Muscle of leg (tissue), 11 donors: ENCODE data around the gene KIF25. TPM values are rescaled to one million over a fixed set of nuclear protein-coding genes. Genes with fewer than 3 reads are reported as not detected.
A peak's percentile ranks its signal among the peaks of the same experiment; 100 is the strongest.

Source experiments
- DNase-seq: peaks from one replicate; pipeline ENCODE4 v3.0.0; 2013
- H3K27ac ChIP-seq: one replicate; pipeline ENCODE4 v1.5.1; 2013; ENCODE audit warnings: mild to moderate bottlenecking, low read length, control low read depth
- H3K27me3 ChIP-seq: one replicate; pipeline ENCODE4 v1.6.1; 2013; ENCODE audit warnings: low read length; ENCODE audit not compliant: control insufficient read depth, insufficient read depth
- H3K36me3 ChIP-seq: one replicate; pipeline ENCODE4 v1.6.1; 2013; ENCODE audit warnings: low read length; ENCODE audit not compliant: control insufficient read depth, insufficient read depth
- H3K4me1 ChIP-seq: one replicate; pipeline ENCODE4 v1.6.1; 2013; ENCODE audit warnings: low read length; ENCODE audit not compliant: control insufficient read depth, insufficient read depth
- H3K4me3 ChIP-seq: one replicate; pipeline ENCODE4 v1.5.1; 2013; ENCODE audit warnings: low read length, control low read depth
- H3K9me3 ChIP-seq: replicated peaks from 2 replicates; pipeline ENCODE4 v1.6.1; 2013; ENCODE audit warnings: low read depth, low read length; ENCODE audit not compliant: control insufficient read depth
- WGBS: methylation state at CpG from one replicate; pipeline ENCODE4 v1.1.5; 2013; ENCODE audit warnings: missing lambda C conversion rate; ENCODE audit not compliant: insufficient coverage; 5-methylcytosine and 5-hydroxymethylcytosine counted together
- polyA plus RNA-seq, 8 donors: library from polyadenylated mRNA; unstranded; fragments of 120-200 nt; gene quantifications; one replicate each; pipeline versions ENCODE4 v1.2.1 to v1.2.3, GENCODE V29; 2013; ENCODE audit warnings: inconsistent platforms in 1 of 8, low replicate concordance in 1 of 8; ENCODE audit not compliant: insufficient read length in 8 of 8, insufficient read depth in 1 of 8
- total RNA-seq: library from RNA; stranded (reverse); fragments of 120-200 nt; gene quantifications from one replicate; pipeline ENCODE4 v1.2.4, GENCODE V29; 2013

KIF25 gene
- total and polyA plus RNA-seq, 9 donors, result 0.24 to 1.8 (median 0.69) TPM

DNA sequence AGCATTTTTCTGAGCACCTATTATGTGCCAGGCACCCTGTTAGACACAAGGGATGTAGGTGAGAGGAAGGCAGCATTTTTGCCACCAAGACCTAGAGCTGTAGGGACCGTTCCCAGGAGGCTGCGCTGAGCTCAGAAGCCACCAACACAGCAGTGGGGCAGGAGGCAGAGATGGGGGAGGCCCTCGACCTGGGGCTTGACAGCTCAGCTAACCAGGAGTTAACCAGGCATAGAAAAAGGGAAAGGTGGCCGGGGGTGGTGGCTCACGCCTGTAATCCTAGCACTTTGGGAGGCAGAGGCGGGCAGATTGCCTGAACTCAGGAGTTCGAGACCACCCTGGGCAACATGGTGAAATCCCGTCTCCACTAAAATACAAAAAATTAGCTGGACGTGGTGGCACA, 29.5 kb downstream of the KIF25 start:
- Histone ChIP-seq H3K36me3 (no peaks in the 10 kb centered on the region), H3K4me3 (no peak overlapping the region), H3K27ac (no peak overlapping the region), H3K4me1 (peaks cover 15% of the 10 kb centered on the region), H3K27me3 (no peaks in the 10 kb centered on the region), H3K9me3 (no peaks in the 10 kb centered on the region)
- 92% methylated on average over 7 of the region's 9 CpGs for WGBS
- DNase-seq, result no peak

DNA sequence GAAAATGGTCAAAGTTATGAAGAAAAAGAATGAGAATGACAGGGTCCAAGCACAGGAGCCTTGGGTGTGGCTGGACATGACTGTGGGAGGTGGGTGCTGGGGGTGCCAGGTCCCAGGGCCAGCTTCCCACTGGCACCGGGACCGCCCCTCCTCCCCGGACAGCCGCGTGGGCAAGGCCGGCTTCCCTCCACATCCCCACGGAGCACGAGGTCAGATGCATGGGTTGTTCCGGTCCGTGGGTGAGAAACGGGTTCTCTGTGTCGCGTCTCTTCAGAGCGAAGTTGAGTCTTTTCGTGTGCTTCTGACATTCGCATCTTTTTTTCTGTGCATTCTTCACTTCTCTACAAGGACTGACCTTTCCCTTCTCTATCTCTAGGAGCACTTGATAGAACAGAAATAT, 30.1 kb downstream of the KIF25 start:
- H3K4me3 ChIP-seq, result no peak overlapping the region
- peaks cover 20% of the 10 kb centered on the region for H3K4me1 ChIP-seq
- no peaks in the 10 kb centered on the region for H3K9me3 ChIP-seq
- no peaks in the 10 kb centered on the region for H3K27me3 ChIP-seq
- H3K27ac ChIP-seq, result no peak overlapping the region
- WGBS, result 94% methylated on average over 16 of the region's 16 CpGs
- H3K36me3 ChIP-seq, result no peaks in the 10 kb centered on the region
- no peak for DNase-seq

DNA sequence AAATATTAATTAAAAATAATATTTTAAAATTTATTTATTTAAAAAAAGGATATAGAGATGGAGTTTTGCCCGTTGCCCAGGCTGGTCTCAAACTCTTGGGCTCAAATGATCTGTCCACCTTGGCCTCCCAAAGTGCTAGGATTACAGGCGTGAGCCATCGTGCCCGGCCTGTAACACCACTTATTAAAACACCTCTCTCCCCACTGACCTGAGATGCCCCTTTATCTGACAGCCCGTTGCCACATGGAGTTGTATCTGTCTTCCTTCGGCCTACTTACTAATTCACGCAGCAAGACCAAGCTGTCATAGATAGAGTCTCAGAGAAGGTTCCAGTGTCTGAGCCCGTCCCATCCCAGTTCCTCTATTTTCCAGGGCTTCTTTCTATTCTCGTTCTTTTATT, 30.7 kb downstream of the KIF25 start:
- Histone ChIP-seq H3K9me3 (no peaks in the 10 kb centered on the region), H3K27ac (no peak overlapping the region), H3K4me3 (no peak overlapping the region), H3K27me3 (no peaks in the 10 kb centered on the region), H3K36me3 (no peaks in the 10 kb centered on the region), H3K4me1 (peaks cover 25% of the 10 kb centered on the region)
- DNase-seq, result no peak
- WGBS, result 87% methylated on average over 6 of the region's 9 CpGs

DNA sequence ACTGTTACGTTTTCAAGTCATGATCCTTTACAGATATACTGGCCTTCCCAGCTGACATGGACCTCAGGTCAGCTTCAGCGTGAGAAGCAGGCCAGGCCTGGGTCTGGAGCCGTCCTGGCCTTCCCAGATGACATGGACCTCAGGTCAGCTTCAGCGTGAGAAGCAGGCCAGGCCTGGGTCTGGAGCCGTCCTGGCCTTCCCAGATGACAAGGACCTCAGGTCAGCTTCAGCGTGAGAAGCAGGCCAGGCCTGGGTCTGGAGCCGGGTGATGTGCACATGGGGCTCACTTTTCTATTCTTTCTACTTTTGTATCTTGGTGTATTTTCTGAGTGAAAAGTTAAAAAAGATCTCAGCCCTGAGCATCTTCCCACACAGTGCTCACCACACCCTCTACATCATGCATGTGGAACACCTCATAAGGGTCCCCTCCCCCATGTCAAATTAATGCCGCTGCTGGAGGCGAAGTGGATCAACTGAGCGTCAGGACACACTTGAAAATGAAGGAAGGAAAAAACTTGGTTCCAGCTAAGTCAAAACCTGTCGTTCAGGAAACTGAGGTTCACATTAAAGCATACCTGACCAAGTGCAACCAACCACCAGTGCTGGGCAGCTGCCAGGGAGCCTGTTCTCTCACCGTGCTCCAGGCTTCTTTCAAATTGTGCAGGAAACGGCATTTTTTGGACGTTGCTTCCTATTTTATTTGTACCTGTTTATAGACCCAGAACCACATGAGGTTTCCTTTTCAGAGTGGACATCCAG, 32.2 kb downstream of the KIF25 start:
- Histone ChIP-seq H3K4me3 (no peak overlapping the region), H3K36me3 (no peaks in the 10 kb centered on the region), H3K27ac (peak overlapping the region; percentile 44), H3K9me3 (no peaks in the 10 kb centered on the region), H3K4me1 (peaks cover 25% of the 10 kb centered on the region), H3K27me3 (no peaks in the 10 kb centered on the region)
- DNase-seq, result no peak
- 71% methylated on average over 8 of the region's 14 CpGs for WGBS

DNA sequence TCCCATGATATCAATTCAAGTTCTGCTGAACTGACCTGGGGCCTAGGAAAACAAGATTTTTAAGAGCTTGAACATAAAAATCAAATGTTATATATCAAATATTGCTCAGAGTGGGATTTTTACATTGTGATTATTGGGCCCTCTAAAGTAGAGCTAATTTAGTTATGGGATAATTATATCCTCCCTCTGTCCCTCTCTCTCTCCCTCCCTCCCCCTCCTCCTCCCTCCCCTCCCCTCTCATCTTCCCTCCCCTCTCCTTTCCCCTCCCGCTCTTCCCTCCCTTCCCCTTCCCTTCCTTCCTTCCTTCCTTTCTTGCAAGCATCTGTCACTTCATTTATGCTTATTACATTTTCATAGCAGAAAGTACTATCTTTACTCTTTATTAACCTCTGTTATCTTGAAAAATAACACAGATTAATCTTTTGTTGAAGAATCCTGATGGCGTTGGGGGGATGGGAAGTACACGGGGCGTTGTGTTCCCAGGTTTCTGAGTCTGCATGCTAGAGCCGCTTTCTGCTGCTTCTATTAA, 32.8 kb downstream of the KIF25 start:
- Histone ChIP-seq H3K4me3 (no peak overlapping the region), H3K4me1 (peaks cover 25% of the 10 kb centered on the region), H3K9me3 (no peaks in the 10 kb centered on the region), H3K36me3 (no peaks in the 10 kb centered on the region), H3K27ac (peak overlapping the region; percentile 85), H3K27me3 (peaks cover 4% of the 10 kb centered on the region)
- peak; percentile 36 for DNase-seq
- 49% methylated on average over 2 of the region's 5 CpGs for WGBS

DNA sequence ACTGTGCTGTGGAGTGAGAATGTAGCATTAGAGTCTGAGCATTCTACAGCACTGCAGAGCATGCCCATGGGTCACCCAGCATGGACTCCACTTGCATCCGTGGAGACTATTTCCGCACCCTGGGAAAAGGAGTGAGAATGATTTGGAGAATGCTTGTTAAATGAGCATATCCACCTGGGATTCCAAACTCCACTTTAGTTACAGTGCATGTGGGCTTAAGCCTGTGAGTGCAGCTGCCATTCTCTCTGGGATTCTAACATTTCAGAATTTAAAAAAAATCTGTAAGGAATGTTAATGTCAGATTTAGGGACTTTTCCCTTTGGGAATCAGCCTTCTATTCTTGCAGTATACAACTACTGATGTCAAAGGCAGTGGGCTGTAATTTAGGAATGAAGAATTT, 33.4 kb downstream of the KIF25 start:
- Histone ChIP-seq H3K36me3 (no peaks in the 10 kb centered on the region), H3K9me3 (no peaks in the 10 kb centered on the region), H3K27ac (peak overlapping the region; percentile 85), H3K4me1 (peaks cover 31% of the 10 kb centered on the region), H3K27me3 (peaks cover 8% of the 10 kb centered on the region), H3K4me3 (no peak overlapping the region)
- DNase-seq, result no peak
- no CpG with 5 or more reads among the region's 2 CpGs for WGBS

DNA sequence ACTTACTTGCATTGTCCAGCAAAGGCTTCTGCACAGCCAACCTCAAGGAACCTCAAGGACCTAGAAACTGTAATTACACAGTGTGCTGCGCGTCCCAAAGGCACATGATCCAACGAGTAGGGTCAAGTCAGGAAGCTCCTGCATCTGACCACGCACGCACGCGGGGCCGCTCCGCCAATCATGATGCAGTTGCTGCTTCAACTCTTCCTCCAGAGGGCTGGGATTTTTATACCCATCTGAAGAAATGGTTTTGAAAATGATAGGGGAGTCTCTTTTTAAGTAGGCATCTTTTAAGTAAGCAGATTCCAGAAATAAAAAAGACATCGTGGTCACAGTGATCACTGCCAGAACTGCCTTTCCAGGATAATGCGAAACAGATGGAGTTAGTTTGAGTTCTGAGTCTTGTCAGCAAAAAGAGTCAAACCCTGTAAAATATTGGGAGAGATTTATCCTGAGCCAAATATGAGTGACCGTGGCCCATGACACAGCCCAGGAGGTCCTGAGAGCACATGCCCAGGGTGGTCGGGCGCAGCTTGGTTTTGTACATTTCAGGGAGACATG, 34.0 kb downstream of the KIF25 start:
- DNase-seq, result peak; percentile 92
- H3K4me1 ChIP-seq, result peaks cover 37% of the 10 kb centered on the region
- H3K4me3 ChIP-seq, result no peak overlapping the region
- H3K36me3 ChIP-seq, result no peaks in the 10 kb centered on the region
- WGBS, result 20% methylated on average over 10 of the region's 14 CpGs
- peak overlapping the region; percentile 85 for H3K27ac ChIP-seq
- no peaks in the 10 kb centered on the region for H3K9me3 ChIP-seq
- H3K27me3 ChIP-seq, result peaks cover 8% of the 10 kb centered on the region

DNA sequence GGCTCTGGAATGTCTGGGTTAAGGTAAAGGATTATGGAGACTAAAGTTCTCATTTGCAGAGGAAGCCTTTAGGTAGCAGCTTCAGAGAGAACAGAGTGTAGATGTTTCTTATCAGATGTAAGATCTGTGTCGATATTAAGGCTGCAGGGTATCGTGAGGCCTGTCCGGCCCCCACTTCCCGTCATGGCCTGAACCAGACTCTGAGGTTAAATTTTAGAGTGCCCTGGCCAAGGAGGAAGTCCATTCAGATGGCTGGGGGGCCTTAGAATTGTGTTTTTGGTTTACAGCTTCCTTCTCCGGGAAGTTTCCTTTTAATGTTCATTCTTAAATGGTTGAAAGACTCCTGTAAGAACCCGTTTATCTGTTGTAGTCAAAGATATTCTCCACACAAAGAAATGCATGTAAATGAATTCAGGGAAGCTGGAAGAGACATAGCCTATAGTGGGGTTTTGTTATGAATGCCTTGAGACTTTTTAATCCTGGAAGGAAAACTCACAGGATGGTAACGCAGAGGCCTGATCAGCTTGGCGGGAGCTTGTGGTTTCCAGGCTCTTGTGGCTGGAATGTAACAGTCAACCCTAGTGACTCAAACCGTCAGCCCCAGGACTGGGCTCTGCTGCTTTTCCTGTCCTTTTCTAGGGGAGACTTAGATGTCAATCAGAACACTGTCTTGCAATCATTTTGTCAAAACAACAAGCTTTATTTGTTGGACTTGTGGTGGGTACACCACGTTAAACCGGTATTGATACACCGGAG, 34.7 kb downstream of the KIF25 start:
- WGBS, result 62% methylated on average over 9 of the region's 12 CpGs
- H3K4me1 ChIP-seq, result peaks cover 39% of the 10 kb centered on the region
- peak; percentile 81 for DNase-seq

DNA sequence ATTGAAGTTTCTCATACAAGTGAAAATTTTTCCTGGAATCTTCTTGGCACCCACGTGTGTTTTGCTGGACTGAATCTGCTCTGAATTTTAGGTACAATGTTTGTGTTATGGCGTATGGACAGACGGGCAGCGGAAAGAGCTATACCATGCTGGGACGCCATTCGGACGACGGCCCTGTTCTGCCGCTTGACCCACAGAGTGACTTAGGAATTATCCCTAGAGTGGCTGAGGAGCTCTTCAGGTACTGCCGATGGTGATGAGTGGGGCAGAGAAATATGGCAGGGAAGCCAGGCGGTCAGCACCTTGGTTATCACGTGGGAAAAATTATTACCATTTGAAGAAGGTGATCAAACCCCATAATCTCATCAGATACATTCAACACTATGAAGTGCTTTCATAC, 36.3 kb downstream of the KIF25 start:
- peaks cover 8% of the 10 kb centered on the region for H3K27me3 ChIP-seq
- DNase-seq, result no peak
- H3K9me3 ChIP-seq, result peaks cover 3% of the 10 kb centered on the region
- no peak overlapping the region for H3K4me3 ChIP-seq
- no peak overlapping the region for H3K27ac ChIP-seq
- 89% methylated on average over 8 of the region's 12 CpGs for WGBS
- peaks cover 39% of the 10 kb centered on the region for H3K4me1 ChIP-seq
- H3K36me3 ChIP-seq, result no peaks in the 10 kb centered on the region

More for the DNA sequence above, 34.7 kb downstream of the KIF25 start:
- Histone ChIP-seq H3K36me3 (no peaks in the 10 kb centered on the region), H3K9me3 (no peaks in the 10 kb centered on the region), H3K27ac (peak overlapping the region; percentile 85), H3K27me3 (peaks cover 8% of the 10 kb centered on the region), H3K4me3 (no peak overlapping the region)

DNA sequence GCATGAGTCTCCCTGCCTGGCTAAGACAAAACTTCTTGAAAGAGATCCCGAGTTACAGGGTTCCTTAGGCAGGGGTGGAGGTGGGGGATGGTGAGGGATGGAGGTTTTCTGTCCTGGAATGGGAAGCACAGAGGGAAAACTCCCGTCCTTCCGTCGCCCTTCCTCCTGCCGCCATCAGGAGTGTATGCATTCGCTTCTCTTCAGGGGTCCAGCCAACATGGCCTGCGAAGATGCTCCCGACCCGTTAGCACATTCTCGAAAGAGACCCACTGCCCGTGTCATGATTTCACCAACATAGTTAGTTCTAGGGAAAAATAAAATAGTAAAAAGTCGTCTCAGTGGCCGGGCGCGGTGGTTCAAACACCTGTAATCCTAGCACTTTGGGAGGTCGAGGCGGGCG, 37.1 kb downstream of the KIF25 start:
- no peak for DNase-seq
- Histone ChIP-seq H3K27ac (peak overlapping the region; percentile 5), H3K4me3 (no peak overlapping the region), H3K4me1 (peaks cover 39% of the 10 kb centered on the region), H3K9me3 (peaks cover 7% of the 10 kb centered on the region), H3K27me3 (peaks cover 10% of the 10 kb centered on the region), H3K36me3 (no peaks in the 10 kb centered on the region)
- 95% methylated on average over 8 of the region's 18 CpGs for WGBS
